HUDEP-2 (cell line): ENCODE measurements around the gene SLC17A7.

Experiments used
- DNase-seq, 76 experiments: peaks; one replicate each; lab custom pipeline; 2025; ENCODE audit not compliant: unreplicated experiment in 76 of 76; lab: John Stamatoyannopoulos, UW

Gene SLC17A7

DNA sequence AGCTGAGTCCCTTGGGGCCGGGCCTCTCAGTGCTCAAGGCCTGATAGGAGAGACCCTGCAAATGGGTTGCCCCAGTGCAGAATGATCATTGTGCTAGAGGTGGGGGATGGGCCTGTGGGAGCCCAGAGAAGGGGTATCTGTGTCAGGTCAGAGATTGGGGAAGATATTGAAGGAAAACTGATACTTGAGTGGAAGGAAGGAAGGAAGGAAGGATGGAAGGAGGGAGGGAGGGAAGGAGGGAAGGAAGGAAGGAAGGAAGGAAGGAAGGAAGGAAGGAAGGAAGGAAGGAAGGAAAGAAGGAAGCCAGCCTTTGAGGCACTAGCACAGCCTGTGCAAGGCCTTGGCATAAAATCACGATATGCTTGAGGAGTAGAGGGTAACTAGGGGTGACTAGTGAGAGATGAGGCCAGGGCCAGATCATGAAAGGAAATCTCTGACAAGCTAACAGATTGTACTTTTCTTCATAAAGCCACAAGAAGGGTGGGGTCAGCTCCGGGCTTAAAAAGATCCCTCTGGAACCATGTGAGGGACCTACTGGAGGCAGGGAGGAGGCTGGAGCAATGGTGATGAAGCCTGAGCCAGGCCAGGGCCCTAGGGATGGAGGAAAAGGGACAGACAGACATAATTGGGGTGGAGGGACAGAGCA lies 29.5 kb downstream of the SLC17A7 start:
- DNase-seq: no peak

DNA sequence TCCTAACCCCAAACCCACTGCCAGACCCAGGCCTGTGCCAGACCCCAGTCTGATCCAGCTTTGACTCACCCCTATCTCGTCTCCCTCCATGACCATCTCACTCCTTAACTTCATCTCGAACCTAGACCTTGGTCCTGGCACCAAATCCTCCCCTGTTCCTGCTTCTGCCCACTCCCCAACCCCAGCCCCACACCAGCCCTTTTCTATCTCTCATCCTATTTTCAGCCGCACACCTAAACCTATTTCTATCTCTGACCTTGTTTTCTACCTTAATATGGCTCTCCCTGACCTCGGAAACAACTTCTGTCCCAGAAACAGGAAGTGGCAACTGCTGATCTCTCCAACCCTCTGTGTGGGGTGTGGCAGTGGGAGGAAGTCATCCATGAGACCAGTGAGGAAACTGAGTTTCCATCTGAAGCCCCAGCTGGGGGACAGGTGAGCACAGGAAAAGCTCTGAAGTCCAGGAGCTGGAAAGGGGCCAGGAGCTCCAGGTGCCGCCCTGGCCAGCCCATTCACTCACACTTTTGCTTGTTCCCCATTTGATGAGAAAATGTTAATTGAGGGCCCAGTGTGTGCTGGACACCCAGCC lies 31.8 kb downstream of the SLC17A7 start:
- DNase-seq: peak in 1 of 76 experiments; percentile 25

DNA sequence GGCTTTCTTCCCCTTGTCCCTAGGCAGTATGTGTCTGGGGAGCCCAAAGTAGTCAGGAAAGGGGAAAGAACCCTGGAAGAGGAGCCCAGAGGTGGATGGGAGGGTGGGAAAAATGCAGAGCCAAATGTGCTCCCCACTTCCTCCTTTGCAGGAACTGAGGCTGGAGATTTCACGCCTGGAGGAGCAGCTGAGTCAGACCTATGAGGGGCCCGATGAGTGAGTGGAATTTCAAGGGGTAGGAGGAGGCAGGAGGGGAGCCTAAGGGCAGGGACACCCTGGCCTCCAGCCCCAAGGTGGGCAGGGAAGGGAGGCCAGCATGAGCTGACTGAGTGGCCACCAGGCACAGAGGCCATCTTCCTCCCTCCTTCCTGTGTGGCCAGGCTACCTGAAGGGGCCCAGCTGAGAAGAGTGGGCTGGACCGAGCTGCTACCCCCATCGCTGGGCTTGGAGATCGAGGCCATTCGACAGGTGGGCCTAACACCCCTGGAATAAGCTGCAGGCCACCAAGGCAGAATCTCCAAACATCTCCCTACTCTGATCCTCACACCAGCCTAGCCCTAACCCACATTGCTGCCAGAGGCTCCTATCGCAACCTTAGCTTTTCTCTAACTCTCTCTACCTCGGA lies 32.4 kb downstream of the SLC17A7 start:
- no peak for DNase-seq

DNA sequence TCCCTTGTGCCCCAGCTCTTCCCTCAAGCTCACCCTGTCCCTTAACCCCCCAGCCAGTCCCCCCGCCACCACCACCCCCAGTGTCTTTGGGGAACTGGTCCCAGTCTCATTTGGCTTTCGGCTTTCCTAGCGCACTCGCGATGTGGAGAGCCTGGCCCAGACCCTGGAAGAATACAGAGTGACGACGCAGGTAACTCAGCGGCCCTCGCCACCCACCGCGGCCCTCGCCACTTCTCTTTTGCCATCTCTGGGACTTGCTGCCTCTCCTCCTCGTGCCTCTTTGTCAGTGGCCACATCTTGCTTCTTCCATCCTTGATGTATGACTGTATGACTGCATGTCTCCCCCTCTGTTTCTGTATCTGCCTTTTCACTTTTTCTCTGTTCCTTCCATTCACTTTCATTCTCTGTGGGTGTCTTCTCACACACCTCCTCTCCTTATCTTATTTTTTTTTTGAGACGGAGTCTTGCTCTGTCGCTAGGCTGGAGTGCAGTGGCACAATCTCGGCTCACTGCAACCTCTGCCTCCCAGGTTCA lies 33.8 kb downstream of the SLC17A7 start:
- no peak for DNase-seq

DNA sequence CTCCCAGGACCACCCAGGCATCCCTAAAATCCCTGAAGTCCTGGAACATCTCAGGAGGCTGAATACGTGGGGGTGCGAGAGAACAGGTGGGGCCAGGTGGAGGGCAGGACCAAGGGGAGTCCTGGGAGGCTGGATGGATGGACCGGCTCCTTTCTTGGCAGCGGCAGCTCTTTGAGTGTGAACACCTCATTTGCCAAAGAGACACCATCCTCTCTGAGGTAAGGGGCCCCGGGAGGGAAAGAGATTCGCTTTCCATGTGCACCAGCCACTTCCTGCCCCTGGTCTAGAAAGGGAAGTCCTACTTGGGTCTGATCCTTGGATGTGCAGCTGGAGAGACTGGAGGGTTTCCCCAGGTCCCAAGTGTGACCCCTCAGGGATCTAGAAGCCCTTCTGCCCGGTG lies 34.2 kb downstream of the SLC17A7 start:
- no peak for DNase-seq

DNA sequence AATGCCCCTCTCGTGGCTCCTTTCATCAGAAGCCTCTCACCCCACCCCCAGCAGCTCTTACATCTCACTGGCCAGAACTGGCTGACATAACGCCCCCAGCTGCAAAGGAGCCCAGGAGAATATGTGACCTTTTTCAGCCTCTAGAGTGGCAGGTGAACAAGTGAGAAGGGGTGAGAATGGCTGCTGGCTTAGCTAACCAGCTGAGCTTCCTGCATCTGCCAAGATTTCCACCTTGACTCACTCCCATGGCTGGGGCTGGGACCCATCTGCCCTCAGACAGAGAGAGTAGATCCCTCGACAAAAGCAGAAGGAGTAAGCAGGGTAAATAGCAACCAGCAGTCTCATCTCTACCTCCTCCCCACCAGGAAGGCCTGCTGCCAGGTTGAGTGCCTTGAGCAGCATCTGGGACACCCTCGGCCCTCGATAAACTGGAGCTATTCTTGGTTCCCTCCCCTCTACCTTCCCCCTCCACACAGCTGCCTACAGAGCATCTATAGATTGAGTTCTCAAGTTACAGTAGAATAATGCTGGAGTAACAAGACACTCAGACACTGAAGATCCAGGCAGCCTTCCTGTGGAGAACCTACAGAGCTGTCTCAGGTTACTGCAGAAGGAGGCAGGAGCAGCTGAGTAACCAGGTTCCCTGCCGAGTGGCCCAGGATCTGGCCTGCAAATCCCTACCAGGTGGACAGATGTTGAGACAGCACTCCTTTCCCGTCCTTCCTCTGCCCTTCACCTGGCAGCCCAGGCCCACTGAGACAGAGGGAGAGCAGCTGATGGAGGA lies 37.7 kb downstream of the SLC17A7 start:
- DNase-seq: no peak

DNA sequence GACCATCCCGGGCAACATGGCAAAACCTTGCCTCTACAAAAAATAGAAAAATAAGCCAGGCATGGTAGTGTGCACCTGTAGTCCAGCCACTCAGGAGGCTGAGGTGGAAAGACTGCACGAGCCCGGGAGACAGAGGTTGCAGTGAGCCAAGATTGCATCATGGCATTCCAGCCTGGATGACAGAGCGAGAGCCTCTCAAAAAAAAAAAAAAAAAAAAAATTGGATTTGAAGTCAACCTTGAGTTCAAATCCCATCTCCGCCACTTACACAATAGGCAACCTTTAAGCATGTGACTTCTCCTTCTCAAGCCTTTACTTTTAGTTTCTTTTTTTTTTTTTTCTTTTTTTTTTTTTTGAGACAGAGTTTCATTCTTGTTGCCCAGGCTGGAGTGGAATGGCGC lies 41.3 kb downstream of the SLC17A7 start:
- no peak for DNase-seq

DNA sequence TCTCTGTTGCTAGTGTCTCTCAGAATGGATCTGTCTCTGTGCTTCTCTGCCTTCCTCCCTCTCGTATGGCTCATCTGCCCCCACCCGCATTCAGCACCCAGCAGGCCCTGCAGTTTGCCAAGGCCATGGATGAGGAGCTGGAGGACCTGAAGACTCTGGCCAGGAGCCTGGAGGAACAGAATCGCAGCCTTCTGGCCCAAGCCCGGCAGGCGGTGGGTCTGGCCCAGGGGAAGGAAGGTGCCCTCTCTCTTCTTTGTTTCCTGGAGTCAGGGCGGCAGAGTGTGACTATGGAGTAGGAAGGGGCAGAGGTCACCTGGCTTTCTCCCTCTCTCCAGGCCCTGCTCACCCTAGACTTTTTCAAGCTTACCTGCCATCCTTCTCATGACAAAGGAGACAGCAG lies 42.4 kb downstream of the SLC17A7 start:
- no peak for DNase-seq

DNA sequence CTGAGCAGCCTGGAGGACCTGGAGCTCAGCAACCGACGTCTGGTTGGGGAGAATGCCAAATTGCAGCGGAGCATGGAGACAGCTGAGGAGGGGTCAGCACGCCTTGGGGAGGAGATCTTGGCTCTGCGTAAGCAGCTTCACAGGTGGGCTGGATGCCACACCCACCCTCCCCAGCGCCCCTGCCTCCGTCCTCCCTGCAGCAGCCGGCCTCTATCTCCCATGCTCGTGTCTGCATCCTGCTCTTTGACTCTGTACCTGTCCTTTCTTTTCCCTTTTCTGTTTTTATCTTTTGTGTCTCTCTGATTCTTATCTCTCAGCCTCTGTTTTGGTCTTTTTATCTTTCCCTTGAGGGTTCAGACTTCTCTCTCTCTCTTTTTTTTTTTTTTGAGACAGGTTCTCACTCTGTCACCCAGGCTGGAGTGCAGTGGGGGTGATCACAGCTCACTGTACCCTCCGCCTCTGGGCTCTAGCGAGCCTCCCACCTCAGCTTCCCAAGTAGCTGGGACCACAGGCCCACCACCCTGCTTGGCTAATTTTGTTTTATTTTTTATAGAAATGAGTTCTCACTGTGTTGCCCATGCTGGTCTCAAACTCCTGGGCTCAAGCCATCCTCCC lies 43.2 kb downstream of the SLC17A7 start:
- no peak for DNase-seq

DNA sequence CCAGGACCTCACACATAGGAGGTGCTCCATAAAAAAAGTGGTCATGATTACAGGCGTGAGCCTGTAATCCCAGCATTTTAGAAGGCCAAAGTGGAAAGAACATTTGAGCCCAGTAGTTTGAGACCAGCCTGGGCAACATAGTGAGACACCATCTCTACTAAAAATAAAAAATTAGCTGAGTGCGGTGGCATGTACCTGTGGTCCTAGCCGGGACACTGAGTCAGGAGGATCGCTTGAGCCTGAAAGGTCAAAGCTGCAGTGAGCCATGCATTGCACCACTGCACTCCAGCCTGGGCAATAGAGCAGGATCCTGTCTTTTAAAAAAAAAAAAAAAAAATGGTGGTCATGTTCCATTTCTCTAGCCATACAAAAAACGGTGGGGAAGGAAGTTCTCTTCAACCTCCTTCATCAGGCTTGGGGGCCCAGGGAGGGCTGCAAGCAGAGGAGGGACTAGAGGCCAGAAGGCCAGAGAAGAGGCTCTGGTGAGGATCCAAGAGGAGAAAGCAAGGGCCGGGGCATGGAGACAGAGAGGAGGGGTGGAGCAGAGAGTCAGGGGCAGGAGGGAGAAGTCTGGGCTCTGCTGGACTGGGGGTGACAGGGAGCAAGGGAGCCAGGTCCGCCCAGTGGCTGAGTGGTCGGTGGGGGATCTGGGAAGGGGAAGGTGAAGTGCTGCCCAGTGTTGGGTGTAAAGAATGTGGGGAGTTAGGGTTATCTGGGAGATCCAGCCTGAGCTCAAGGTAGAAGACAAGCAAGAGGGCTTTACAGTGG lies 44.4 kb downstream of the SLC17A7 start:
- DNase-seq: no peak

DNA sequence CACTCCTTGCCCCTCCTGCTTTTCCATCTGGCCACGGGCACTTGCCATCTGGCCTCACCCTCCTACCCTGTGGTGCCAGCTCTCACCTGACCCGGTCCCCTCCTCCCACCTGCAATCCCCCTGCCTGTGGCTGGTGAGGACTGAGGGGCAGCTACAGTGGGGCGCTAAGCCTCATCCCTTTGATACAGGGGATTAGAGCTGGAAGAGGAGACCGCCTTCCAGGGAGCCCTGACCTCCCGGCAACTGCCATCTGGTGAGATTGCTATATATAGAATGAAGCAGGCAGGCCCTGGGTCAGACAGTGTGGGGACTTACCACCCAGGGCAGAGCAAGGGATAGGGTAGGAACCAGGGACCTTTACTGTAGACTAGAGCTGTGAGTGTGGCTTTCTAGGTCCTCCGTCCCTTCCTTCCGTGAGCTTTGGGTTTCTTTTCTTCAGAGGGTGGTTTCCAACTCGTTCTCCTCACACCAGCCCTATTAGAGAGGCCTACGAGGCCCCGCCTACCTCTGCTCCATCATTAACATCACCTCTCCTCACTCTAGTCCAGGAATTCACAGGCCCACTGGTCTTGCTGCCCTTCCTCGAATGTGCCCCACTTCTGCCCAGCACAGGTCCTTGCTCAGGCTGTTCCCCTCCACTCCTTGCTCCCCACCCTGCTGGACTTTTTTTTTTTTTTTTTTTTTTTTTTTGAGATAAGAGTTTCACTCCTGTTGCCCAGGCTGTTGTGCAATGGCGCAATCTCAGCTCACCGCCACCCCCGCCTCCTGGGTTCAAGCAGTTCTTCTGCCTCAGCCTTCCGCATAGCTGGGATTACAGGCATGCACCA lies 45.5 kb downstream of the SLC17A7 start:
- DNase-seq: no peak

DNA sequence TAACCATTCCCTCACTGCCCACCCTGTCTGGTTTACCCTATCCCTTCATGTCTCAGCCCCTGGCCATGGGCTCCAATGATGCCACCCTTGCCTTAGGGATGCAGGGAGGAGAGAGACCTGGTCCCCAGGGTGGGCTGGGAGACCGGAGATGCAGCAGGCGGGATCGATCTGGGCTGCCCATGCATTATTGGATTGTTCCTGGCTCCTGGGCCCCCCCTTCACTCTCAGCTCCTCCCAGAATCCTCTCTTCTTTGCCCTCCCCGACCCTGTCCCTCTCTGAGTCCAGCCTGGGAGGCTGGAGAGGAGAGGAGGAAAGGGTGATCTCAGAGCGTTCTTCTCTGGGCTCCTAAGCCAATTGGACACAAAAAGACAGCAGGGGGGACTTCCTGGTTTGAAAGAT lies 47.4 kb downstream of the SLC17A7 start:
- DNase-seq: no peak

DNA sequence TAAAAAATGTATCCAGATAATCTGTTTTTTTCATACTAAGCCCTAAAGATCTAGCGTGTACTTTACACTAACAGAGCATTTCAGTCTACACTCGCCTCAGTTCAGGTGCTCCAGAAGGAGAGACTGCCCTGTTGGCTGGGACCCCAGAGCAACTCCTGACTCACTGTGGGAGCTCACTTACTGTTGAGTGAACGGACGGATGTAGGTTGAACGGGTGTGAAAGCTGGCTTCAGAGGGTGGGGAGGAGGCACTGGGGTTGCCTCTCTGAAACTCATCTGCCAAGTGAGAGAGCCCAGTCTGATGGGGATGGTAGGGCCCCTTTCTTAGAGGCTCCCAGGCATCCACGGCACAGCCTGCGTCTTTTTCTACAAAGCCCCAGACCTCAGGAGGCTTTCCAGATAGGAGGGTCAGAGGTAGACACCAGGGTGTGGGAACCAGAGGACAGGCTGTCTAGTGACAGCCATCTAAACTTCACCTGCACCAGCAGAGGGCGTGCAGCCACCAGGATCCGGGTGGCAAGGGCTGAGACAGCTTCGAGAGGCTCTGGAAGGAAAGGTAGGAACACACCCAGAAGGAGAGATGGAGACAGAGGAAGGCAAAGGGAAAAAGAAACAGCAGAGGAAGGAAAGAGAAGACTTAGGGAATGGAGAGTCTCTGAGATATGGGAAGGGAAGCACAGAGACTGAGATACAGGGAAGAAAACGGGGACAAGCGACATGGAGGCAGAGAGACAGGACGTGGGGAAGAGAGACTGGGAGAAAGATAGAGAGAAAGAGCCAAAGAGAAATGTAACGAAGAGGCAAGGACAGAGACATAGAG lies 49.5 kb downstream of the SLC17A7 start:
- peak in 69 of 76 experiments; percentile 20 to 81 (median 63) for DNase-seq

DNA sequence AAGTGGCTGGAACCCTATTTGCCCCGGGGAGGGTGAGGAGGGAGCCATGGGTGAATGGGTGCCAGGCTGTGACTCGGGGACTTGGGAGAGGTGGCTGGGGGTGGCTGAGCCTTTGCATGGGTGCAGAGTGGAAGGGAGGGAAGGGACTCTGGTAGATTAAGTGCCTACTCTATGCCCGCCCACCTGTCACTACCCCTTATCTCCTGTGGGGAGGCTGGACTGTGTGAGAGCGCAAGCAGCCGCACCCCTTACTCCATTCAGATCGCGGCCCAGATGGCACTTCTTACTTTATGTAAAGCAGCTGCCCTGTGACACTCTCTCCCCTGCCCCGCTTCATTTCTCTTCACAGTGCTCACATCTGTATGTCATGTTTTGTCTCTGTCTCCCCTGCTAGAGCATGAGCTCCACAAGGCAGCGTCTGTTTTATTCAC lies 50.4 kb downstream of the SLC17A7 start:
- DNase-seq: peak in 39 of 76 experiments; percentile 3 to 72 (median 33)

DNA sequence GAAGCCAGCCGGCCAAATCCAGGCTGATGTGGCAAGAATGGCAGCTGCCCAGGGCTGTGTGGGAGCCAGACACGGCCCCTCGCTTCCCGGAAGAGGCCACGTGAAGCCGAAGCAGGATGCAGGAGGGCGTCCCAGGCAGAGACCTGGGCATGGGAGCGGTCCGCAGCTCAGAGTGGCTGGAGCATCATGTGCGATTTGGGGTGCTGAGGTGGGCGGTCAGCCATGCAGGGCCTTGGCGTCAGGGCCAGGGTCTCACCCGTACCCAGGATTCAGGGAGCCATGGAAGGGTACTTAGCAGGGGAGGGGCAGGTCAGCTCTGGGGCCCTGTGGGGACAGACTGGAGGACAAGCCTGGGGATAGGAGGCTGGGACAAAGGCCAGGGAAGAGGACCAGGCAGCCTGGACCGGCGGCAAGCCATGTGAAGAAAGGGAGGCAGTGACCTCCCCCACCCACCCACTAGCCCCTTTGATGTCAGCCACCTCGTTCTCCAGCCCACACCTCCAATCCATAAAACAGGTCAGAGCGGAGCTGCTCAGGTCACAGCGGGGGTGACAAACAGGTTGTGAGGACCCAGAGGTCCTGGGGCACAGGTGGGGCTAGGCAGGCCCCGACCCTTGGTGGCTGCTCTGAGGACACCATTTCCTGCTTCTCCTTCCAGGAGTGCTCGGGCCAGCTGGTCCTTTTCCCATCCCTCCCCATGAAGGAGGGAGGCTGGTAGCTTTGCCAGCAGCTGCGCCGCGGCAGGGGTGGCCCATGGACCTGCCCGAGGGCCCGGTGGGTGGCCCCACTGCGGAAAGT lies 51.0 kb downstream of the SLC17A7 start:
- DNase-seq: no peak

DNA sequence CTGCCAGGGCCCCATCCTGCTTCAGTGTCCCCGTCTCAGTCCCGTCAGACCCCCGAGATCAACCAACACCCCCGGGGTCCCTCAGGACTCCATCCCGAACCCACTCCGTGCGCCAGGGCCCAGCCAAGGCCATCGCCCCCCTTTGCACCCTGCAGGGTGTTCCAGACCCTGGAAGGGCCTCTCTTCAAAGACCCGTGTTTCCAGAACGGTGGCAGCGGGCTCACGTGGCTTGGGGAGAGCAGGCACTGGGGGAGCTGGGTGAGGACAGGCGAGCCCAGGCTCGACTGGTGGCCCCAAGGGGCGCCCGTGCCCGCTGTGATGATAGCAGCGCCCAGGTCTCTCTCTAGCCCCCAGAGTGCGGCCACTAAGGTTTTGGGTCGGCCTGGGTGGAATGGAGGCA lies 51.9 kb downstream of the SLC17A7 start:
- DNase-seq: no peak

DNA sequence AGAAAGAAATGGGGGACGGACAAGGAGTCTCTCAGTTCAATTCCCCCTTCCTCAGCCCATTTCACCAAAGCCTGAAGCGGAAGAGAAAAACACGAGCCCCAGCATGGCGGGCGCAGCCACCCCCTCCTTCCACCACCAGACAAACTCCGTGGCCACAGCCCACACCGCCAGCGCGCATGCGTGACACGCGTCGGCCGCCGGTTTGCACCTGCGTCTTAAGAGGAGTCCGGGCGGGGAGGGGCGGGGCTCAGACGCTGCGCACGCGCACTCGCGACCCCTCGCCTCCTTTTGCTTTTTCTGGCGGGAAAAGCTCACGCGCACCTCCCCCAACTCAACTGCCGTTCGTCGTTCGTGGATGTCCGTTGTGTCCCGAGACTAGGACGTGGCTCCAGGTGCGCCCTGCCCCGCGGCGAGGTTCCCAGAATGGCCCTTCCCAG lies 53.4 kb downstream of the SLC17A7 start, which contains the start of gene KASH5:
TSS of gene KASH5 (plus strand) at position 314 of the 437 bp plus-strand sequence. CDS start 2,635 bp downstream, outside the sequence.
- DNase-seq: no peak
